Measurements from ENCODE around the gene MKKS. TPM values are rescaled to one million over a fixed set of nuclear protein-coding genes. Genes with fewer than 3 reads are reported as not detected.

The MKKS gene
- total and polyA plus RNA-seq, 2 of the 13 experiments (the other 11 are each of a cell fraction or from before 2014, with no cell fraction given) = 26.7 to 34.5 TPM

DNA sequence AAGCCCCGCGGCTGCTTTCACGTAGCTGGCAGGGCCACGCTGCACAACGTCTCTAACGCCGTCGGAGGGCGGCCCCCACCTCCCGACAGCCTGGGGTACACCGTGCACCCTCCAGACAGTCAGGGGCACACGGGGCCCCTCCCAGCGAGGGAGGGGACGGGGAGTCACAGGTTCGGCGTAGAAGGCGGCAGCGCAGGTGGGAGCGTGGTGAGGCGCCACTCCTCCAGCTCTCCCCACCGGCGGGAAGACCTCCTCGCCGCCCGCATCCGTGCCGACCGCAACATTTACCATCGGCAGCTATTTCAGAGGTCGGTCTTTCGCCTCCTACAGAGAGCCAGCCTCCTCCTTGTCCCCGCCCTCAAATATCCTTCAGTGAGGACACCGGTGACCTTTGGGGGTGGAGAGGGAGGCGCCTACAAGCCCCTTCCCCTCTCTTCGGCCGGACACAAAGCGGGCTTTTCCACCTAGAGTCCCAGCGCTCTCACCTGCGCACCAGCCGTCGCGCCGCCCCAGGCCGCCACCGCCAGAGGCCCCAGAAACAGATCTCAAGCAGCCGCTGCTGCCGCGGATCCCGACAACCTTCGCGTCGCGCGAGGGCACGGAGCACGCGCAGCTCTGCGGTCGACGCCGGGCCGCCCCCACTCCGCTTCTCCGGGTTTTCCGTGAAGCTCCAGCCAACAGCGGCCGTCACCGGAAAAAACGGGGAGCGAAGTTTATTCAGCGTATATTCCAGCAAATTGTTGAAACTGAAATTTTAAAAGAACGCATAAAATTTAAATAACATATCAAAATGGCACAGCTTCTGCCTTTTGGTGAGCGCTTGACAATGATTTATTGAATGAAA, at the start of gene MKKS (continued):
- TF ChIP-seq CTCF (CRISPR knock-in tag; IDR thresholded peaks at IDR 0.05) (peak; percentile 26; the same call in 1 of the 2 replicates), ZBTB33 (CRISPR knock-in tag; IDR thresholded peaks at IDR 0.05) (peak; percentile 56; the same call in 1 of the 2 replicates), SIN3B (IDR thresholded peaks at IDR 0.05; ENCODE audit: low read length) (peak; percentile 73), SOX5 (CRISPR knock-in tag; IDR thresholded peaks at IDR 0.05; ENCODE audit: borderline replicate concordance) (peak; percentile 43), ZBTB7A (CRISPR knock-in tag; IDR thresholded peaks at IDR 0.05) (peak; percentile 67), MNT (IDR thresholded peaks at IDR 0.05) (no peak; the same call in 1 of the 2 replicates), MLXIP (CRISPR knock-in tag; IDR thresholded peaks at IDR 0.05; ENCODE audit: borderline replicate concordance) (peak; percentile 78), MAF1 (CRISPR knock-in tag; IDR thresholded peaks at IDR 0.05; ENCODE audit: borderline replicate concordance) (peak; percentile 96)
- TF ChIP-seq, protein P1, sequence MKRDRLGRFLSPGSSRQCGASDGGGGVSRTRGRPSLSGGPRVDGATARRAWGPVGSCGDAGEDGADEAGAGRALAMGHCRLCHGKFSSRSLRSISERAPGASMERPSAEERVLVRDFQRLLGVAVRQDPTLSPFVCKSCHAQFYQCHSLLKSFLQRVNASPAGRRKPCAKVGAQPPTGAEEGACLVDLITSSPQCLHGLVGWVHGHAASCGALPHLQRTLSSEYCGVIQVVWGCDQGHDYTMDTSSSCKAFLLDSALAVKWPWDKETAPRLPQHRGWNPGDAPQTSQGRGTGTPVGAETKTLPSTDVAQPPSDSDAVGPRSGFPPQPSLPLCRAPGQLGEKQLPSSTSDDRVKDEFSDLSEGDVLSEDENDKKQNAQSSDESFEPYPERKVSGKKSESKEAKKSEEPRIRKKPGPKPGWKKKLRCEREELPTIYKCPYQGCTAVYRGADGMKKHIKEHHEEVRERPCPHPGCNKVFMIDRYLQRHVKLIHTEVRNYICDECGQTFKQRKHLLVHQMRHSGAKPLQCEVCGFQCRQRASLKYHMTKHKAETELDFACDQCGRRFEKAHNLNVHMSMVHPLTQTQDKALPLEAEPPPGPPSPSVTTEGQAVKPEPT (CRISPR knock-in tag; IDR thresholded peaks at IDR 0.05; ENCODE audit: low read depth) = peak; percentile 90; the same call in 1 of the 2 replicates
- TF ChIP-seq, protein P2, sequence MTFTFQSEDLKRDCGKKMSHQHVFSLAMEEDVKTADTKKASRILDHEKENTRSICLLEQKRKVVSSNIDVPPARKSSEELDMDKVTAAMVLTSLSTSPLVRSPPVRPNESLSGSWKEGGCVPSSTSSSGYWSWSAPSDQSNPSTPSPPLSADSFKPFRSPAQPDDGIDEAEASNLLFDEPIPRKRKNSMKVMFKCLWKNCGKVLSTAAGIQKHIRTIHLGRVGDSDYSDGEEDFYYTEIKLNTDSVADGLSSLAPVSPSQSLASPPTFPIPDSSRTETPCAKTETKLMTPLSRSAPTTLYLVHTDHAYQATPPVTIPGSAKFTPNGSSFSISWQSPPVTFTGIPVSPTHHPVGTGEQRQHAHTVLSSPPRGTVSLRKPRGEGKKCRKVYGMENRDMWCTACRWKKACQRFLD (CRISPR knock-in tag; IDR thresholded peaks at IDR 0.05; ENCODE audit: borderline replicate concordance) = peak; percentile 96
- TF ChIP-seq, protein P3, sequence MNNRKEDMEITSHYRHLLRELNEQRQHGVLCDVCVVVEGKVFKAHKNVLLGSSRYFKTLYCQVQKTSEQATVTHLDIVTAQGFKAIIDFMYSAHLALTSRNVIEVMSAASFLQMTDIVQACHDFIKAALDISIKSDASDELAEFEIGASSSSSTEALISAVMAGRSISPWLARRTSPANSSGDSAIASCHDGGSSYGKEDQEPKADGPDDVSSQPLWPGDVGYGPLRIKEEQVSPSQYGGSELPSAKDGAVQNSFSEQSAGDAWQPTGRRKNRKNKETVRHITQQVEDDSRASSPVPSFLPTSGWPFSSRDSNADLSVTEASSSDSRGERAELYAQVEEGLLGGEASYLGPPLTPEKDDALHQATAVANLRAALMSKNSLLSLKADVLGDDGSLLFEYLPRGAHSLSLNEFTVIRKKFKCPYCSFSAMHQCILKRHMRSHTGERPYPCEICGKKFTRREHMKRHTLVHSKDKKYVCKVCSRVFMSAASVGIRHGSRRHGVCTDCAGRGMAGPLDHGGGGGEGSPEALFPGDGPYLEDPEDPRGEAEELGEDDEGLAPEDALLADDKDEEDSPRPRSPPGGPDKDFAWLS (CRISPR knock-in tag; IDR thresholded peaks at IDR 0.05; ENCODE audit: borderline replicate concordance) = peak; percentile 94; the same call in 1 of the 2 replicates

All from HepG2 (cell line).